Measurements from ENCODE around the gene B4GALNT1. TPM values are rescaled to one million over a fixed set of nuclear protein-coding genes. Genes with fewer than 3 reads are reported as not detected.
A peak's percentile ranks its signal among the peaks of the same experiment; 100 is the strongest.

B4GALNT1 gene
- total and polyA plus RNA-seq, 2 of the 13 experiments (the other 11 are each of a cell fraction or from before 2014, with no cell fraction given) = 4.5 to 5.4 TPM

GRCh38 chr12:57579677-57580465 lies 53.1 kb downstream of the B4GALNT1 start (continued):
- TF ChIP-seq ARID5B (CRISPR knock-in tag; IDR thresholded peaks at IDR 0.05) (peak; percentile 22; the same call in 1 of the 2 replicates), THYN1 (CRISPR knock-in tag; IDR thresholded peaks at IDR 0.05; ENCODE audit: borderline replicate concordance, low read depth) (no peak), KDM2A (CRISPR knock-in tag; IDR thresholded peaks at IDR 0.05; ENCODE audit: borderline replicate concordance, low read depth) (no peak; the same call in 1 of the 2 replicates), SNAPC5 (CRISPR knock-in tag; IDR thresholded peaks at IDR 0.05; ENCODE audit: borderline replicate concordance) (0 out of 2 replicates have a peak, but pooled peaks have one; percentile 64), PCBP2 (optimal IDR thresholded peaks at IDR 0.05; ENCODE audit: low read depth, low read length, poor library complexity, severe bottlenecking) (no peak), BCL3 (CRISPR knock-in tag; IDR thresholded peaks at IDR 0.05) (no peak), SOX6 (IDR thresholded peaks at IDR 0.05) (no peak), SOX6 (CRISPR knock-in tag; IDR thresholded peaks at IDR 0.05) (peak; percentile 44), ZNF550 (CRISPR knock-in tag; IDR thresholded peaks at IDR 0.05; ENCODE audit: borderline replicate concordance) (no peak), ZC3H4 (CRISPR knock-in tag; IDR thresholded peaks at IDR 0.05; ENCODE audit: borderline replicate concordance) (peak; percentile 40; the same call in 1 of the 2 replicates), ZNF674 (CRISPR knock-in tag; IDR thresholded peaks at IDR 0.05; ENCODE audit: low read depth) (no peak), AKAP8 (CRISPR knock-in tag; IDR thresholded peaks at IDR 0.05) (no peak), ATF3 (CRISPR knock-in tag; IDR thresholded peaks at IDR 0.05) (peak; percentile 83), ZNF281 (CRISPR knock-in tag; IDR thresholded peaks at IDR 0.05; ENCODE audit: borderline replicate concordance) (no peak), SPEN (CRISPR knock-in tag; IDR thresholded peaks at IDR 0.05; ENCODE audit: low read depth) (no peak), ZFP82 (CRISPR knock-in tag; IDR thresholded peaks at IDR 0.05; ENCODE audit: borderline replicate concordance) (no peak), RFX1 (IDR thresholded peaks at IDR 0.05) (no peak), ZIK1 (CRISPR knock-in tag; IDR thresholded peaks at IDR 0.05; ENCODE audit: borderline replicate concordance, low read depth) (no peak), FOXA3 (CRISPR knock-in tag; IDR thresholded peaks at IDR 0.05) (peak; percentile 70), CBX2 (IDR thresholded peaks at IDR 0.05; ENCODE audit: low read depth, low read length) (no peak), CBX2 (CRISPR knock-in tag; IDR thresholded peaks at IDR 0.05; ENCODE audit: low read depth) (no peak)
